ENCODE results near the gene MPHOSPH10.
"Not testable (repeated sequence)": the region's sequence is repeated elsewhere in the genome, so short reads cannot be mapped to it uniquely, and the experiment has no call there.

MPHOSPH10 gene

DNA sequence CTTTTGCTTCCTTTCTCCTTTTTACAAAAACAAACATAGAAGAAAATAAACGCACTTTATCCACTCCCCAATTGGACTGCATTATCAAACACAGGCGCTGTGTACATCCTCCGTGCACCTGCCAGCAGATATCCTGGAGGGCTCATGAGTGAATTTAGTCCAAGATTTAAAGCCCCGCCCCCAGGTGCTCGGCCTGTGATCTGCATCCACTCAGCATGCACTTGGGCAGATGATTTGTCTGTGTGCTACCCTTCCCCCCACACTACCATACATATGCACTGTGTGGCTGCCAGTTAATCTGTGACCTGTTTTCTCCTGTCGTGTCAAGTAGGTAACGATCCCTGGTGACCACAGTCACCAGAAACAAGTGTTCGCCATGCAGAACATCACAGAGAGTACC, 48.4 kb downstream of the MPHOSPH10 start:
- not testable (repeated sequence) for DNase-seq (ENCODE audit: low spot score)

DNA sequence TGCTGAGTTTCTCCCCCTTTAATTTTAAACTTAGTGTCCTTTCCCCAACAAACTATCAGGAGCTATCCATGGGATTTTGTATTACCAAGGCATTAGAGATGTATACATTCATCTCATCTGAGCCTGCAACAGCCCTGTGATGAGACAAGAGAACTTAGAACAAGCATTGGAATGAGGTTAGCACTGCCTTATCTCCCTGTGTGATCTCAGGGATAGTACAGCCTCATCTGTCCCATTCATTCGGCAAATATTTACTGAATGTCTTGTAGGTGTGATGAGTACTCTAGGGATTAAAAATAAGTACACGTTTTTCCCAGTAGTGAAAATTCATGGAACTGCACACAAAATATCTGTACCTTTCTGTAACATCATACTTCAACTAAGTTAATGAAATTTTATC, 50.9 kb downstream of the MPHOSPH10 start:
- DNase-seq (ENCODE audit: low spot score), result no peak

DNA sequence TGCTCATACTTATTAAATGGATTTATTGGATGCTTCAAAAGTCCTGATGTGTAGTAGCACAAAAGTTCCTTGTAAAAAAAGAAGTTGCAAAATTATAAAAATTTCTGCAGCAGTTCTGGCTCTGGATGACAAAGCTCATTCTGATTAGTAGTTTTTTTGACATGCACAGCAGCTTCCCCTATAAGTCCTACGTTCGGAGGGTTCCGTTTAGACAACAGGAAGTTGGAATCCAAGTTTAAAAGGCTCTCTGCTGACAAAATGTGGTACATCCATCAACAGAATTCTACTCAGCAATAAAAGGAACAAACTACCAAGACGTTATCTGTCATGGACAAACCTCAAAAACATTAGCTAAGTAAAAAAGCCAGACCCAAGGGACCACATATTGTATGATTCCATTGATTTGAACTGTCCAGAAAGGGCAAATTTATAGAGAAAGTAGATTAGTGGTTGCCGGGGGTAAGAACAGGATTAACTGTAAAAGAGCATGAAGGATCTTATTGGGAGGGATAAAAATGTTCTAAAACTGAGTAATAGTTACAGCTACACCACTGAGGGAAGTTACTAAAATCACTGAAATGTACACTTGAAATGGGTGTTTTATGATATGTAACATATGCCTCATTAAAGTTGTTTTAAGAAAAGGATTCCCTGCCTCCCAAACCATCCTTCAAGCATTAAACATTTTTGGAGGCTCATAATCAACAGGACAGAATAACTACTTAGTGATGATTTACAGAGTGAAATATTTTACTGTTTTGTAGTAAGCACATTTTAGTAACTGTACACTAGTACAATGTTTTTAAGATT, 53.1 kb downstream of the MPHOSPH10 start:
- DNase-seq (ENCODE audit: low spot score), result not testable (repeated sequence)

DNA sequence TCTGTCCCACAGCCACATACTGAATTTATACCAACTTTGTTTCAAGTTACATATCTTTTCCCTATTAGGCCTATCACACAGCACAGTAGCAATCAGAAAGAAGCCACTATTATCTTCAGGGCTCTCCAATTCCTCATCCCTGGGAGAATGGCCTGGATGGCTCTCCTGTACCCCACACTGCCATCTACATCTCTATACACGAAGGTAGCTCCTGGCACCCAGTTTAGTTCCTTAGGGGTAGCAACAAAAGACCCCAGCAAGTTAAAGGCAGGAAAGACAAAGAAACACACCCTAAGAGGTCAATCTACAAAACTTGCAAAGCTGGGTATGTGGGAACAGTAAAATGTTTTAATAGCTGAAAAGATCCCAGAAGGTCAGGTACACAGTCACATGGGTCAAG, 56.5 kb downstream of the MPHOSPH10 start:
- no peak for DNase-seq (ENCODE audit: low spot score)

DNA sequence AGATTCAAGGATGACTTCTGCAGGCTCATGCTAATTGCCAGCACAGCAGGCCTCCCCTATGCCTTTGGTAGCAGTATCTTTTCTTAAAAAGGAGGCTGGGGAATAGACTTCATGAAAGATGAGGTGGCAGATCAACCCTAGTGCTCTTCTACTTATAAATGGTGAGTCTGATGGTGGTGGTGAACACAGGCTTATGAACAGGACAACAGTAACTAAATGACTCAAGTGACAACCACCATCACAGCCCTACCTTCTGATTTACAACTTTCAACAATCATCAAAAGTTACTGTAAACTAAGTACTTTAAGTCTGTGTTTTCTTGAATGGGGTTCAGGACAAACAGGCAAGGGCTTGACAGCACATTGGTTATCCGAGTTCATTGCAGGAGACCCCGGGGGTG, 57.2 kb downstream of the MPHOSPH10 start:
- DNase-seq (ENCODE audit: low spot score), result no peak

DNA sequence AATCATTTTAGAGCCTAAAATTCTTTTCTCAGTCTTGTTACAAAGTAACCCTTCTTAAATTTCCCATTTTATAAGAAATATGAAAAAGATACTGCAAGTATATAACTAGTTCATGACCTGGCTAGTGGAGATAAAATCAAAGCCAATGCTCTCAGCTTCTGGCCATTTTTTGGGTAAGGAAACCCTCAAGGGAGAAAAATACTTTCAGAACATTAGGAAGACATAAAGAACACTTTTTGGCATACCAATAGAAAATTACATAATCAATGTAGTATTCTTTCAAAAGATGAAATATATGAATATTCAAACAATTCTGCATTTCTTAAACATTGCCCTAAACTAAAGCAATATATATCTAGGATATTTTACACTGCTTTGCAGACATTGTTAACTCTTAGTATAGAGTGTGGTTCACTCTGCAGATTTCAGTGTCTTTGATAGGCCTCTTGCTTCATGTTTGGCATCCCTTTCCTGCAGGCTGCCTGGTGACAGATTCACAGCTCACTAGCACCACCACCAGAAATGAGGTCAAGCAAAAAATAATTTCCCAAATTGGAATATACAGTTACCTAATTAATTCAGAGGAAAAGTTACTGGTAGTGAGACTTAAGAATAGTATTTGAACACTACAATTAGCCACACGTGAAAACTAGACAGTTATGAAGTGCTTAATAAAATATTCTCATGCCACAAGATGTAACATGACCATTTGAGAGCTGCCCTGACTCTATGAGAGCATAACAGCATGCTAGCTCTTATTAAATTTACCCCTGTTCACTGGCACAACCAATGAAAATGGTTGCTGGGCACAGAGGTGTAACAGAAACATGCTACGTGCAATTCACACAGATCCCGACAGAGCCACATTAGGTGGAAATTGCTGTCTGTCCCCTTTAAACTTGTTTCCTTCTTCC, 60.5 kb downstream of the MPHOSPH10 start:
- DNase-seq (ENCODE audit: low spot score), result no peak

DNA sequence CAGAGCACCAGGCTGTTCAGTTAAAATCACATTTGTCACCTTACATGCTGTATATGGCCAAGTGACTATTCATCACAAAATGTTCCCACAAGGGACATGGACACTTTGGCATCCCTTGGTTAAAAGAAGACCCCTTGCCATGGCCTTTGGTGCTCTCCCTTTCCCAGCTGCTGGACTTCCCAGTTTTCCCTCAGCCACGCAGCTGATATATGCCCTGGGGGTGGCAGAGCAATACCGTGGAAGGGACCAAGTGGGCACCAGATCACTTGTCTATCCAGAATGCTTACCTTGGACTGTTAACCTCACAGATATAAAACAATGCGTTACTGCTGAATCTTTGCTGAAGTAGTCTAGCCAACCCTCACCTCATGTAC, 61.1 kb downstream of the MPHOSPH10 start:
- DNase-seq (ENCODE audit: low spot score), result no peak
